ENCODE data around the gene CPNE4.
"Not testable (repeated sequence)": the region's sequence is repeated elsewhere in the genome, so short reads cannot be mapped to it uniquely, and the experiment has no call there.

Gene CPNE4

GRCh38 chr3:132034486-132035464 lies at the start of gene CPNE4:
TSS of gene CPNE4 (minus strand) at chr3:132035014.
- DNase-seq, result peak; percentile 26 to 87

- DNase-seq, result no peak
Observed at GRCh38 chr3:132083583-132084279, 48.9 kb upstream of the CPNE4 start.

GRCh38 chr3:132083159-132083558 lies 48.3 kb upstream of the CPNE4 start:
- no peak for DNase-seq

GRCh38 chr3:132079147-132079546 lies 44.3 kb upstream of the CPNE4 start:
- DNase-seq, result no peak

- DNase-seq, result no peak
Observed at GRCh38 chr3:132073771-132074170, 39.0 kb upstream of the CPNE4 start.

GRCh38 chr3:132071043-132071442 lies 36.2 kb upstream of the CPNE4 start:
- DNase-seq, result no peak

GRCh38 chr3:132064114-132064513 lies 29.3 kb upstream of the CPNE4 start:
- DNase-seq, result no peak

GRCh38 chr3:132062535-132062934 lies 27.7 kb upstream of the CPNE4 start:
- no peak for DNase-seq

- no peak for DNase-seq
Observed at GRCh38 chr3:132055872-132056271, 21.1 kb upstream of the CPNE4 start.

GRCh38 chr3:132047209-132047608 lies 12.4 kb upstream of the CPNE4 start:
- no peak for DNase-seq

- not testable (repeated sequence) for DNase-seq
Observed at GRCh38 chr3:132044874-132045273, 10.1 kb upstream of the CPNE4 start.

GRCh38 chr3:132042681-132043080 lies 7.9 kb upstream of the CPNE4 start:
- DNase-seq, result no peak

GRCh38 chr3:132038198-132038825 lies 3.5 kb upstream of the CPNE4 start:
- peak; percentile 20 to 44 for DNase-seq

GRCh38 chr3:132037581-132037980 lies 2.8 kb upstream of the CPNE4 start:
- DNase-seq, result no peak

GRCh38 chr3:132037056-132037455 lies 2.2 kb upstream of the CPNE4 start:
- no peak for DNase-seq

- no peak for DNase-seq
Observed at GRCh38 chr3:132034097-132034485, 723 bp downstream of the CPNE4 start.

GRCh38 chr3:132033471-132033870 lies 1.3 kb downstream of the CPNE4 start:
- no peak for DNase-seq

GRCh38 chr3:132032959-132033358 lies 1.9 kb downstream of the CPNE4 start:
- no peak for DNase-seq

- DNase-seq, result peak; percentile 62 to 90
Observed at GRCh38 chr3:132029182-132029902, 5.5 kb downstream of the CPNE4 start.

- DNase-seq, result no peak
Observed at GRCh38 chr3:132022914-132023313, 11.9 kb downstream of the CPNE4 start.

GRCh38 chr3:132020058-132020457 lies 14.8 kb downstream of the CPNE4 start:
- no peak for DNase-seq

GRCh38 chr3:132017137-132017536 lies 17.7 kb downstream of the CPNE4 start:
- no peak for DNase-seq

Measured in NCI-H526 (cell line).